Activated T-helper 2 cell treated with anti-CD3 and anti-CD28 coated beads, Interferon-gamma antibody, Interleukin-2, Interleukin-4, amounts not matched to agents 10 μg/mL and 5 μg/mL and 100 μg/mL, durations not matched to agents 14 hours and 24 hours and 36 hours (primary cell): ENCODE measurements around the gene KLHL8. TPM values are rescaled to one million over a fixed set of nuclear protein-coding genes. Genes with fewer than 3 reads are reported as not detected.

ENCODE experiments used
- total RNA-seq: library from RNA; stranded (reverse); gene quantifications from 2 replicates; pipeline ENCODE4 v1.2.3, GENCODE V29; 2022

Gene KLHL8
- total RNA-seq, 1 donor from 2014 or later = 12.3 TPM

Other genes with a start within 250 kb of the KLHL8 start
- gene HSD17B13, start 102.3 kb upstream of the KLHL8 start, total RNA-seq = 0.16 and 0.32 TPM in 2 replicates
- 14.2 and 14.8 TPM in 2 replicates for gene HSD17B11, start 170.6 kb upstream of the KLHL8 start, total RNA-seq
- 12.0 and 12.1 TPM in 2 replicates for gene NUDT9, start 202.0 kb upstream of the KLHL8 start, total RNA-seq